22Rv1 (cell line): ENCODE data around the gene SYNPO.
A peak's percentile ranks its signal among the peaks of the same experiment; 100 is the strongest.

ENCODE experiments used
- CTCF ChIP-seq: fragments of 450-650 bp; IDR thresholded peaks from 2 replicates; pipeline ENCODE4 v1.5.1; 2017; ENCODE audit warnings: mild to moderate bottlenecking
- ZFX ChIP-seq: fragments of 450-650 bp; IDR thresholded peaks from 2 replicates; pipeline ENCODE4 v1.6.1; 2017; ENCODE audit warnings: antibody characterized with exemption, borderline replicate concordance

GRCh38 chr5:150672237-150672883 lies 31.9 kb downstream of the SYNPO start:
- 0 out of 2 replicates have a peak, but pooled peaks have one; percentile 12 for TF ChIP-seq CTCF
- TF ChIP-seq ZFX, result no peak
